A549 (cell line): ENCODE data around the gene KIFC3.

ENCODE experiments used
- BHLHE40 ChIP-seq: IDR thresholded peaks from 2 replicates; pipeline ENCODE4 v1.6.1; 2012; ENCODE audit warnings: low read depth, low read length, inconsistent platforms
- CHD2 ChIP-seq: fragments of 150-350 bp; IDR thresholded peaks from 2 replicates; pipeline ENCODE4 v1.6.1; 2014; ENCODE audit warnings: low read length; ENCODE audit not compliant: partially characterized antibody
- CTCF ChIP-seq: fragments of >200 bp; sonication (Bioruptor Twin); formaldehyde crosslinking; IDR thresholded peaks from 3 replicates; pipeline ENCODE4 v1.5.1; 2016
- MAX ChIP-seq: IDR thresholded peaks from 2 replicates; pipeline ENCODE4 v1.6.1; 2012
- NPAS2 ChIP-seq: fragments of 250-450 bp; sonication (Bioruptor Pico); IDR thresholded peaks from 2 replicates; pipeline ENCODE4 v1.8.0; 2022; ENCODE audit warnings: mild to moderate bottlenecking, moderate library complexity, borderline replicate concordance
- POLR2A ChIP-seq: IDR thresholded peaks from 2 replicates; pipeline ENCODE4 v1.6.1; 2012; ENCODE audit warnings: mild to moderate bottlenecking, low read length

GRCh38 chr16:57764341-57765159 is 37.7 kb downstream of the KIFC3 start:
- TF ChIP-seq CTCF (no peak), NPAS2 (no peak), CHD2 (no peak), BHLHE40 (no peak), POLR2A (no peak), MAX (peak; percentile 86)
